HCT116 (cell line): ENCODE data around the gene CACNA1E. TPM values are rescaled to one million over a fixed set of nuclear protein-coding genes. Genes with fewer than 3 reads are reported as not detected.

ENCODE experiments used
- ATAC-seq: fragments of 200-7000 bp; cut with Tn5 transposase; 2 replicates; pipeline ENCODE4 v1.9.1; 2020; ENCODE audit warnings: mild to moderate bottlenecking, moderate library complexity
- BruUV-seq: library from RNA; stranded (reverse); fragments of 400-500 nt; replicated peaks from 2 replicates; lab custom pipeline; 2021; lab: Mats Ljungman, UMichigan
- CTCF ChIA-PET: fragments of 300-600 bp; sonication (Branson Sonifier 250); formaldehyde crosslinking; loops from one replicate; lab custom pipeline; 2021; ENCODE audit warnings: antibody characterized with exemption; lab: Charles Lee
- POLR2A ChIA-PET: fragments of 300-600, 350-600 bp; sonication (Branson Sonifier 250); formaldehyde crosslinking; loops from one replicate; lab custom pipeline; 2021; ENCODE audit warnings: antibody characterized with exemption; lab: Charles Lee
- RAD21 ChIA-PET, 2 experiments: fragments of 300-600 bp; sonication (Branson Sonifier 250); formaldehyde crosslinking; loops; one replicate each; lab custom pipeline; 2023; ENCODE audit warnings: low total read pairs in 2 of 2; ENCODE audit not compliant: uncharacterized antibody in 2 of 2, unreplicated experiment in 2 of 2, low non-redundant PET in 1 of 2; lab: Charles Lee
- DNase-seq: peaks from one replicate; pipeline ENCODE4 v3.0.0-alpha.2; 2010; ENCODE audit warnings: low read depth, low spot score
- H2AFZ ChIP-seq: fragments of 200-600 bp; shearing (Covaris generic), sonication (generic); 2 replicates; pipeline ENCODE4 v1.6.1; 2017; ENCODE audit warnings: low read depth, mixed run types, mixed read lengths, antibody characterized with exemption, low read length; ENCODE audit not compliant: poor library complexity, severe bottlenecking
- H3K27ac ChIP-seq: 2 replicates; pipeline ENCODE4 v1.5.1; 2012; ENCODE audit warnings: low read depth, low read length
- H3K27me3 ChIP-seq: fragments of 200-600 bp; sonication (generic); 2 replicates; pipeline ENCODE4 v1.6.1; 2016; ENCODE audit warnings: mixed run types, low read length, mixed read lengths; ENCODE audit not compliant: insufficient read depth
- H3K36me3 ChIP-seq, 2 experiments: fragments of 200-500 bp in 1 of 2; fragments of 200-600 bp in 1 of 2; sonication (Bioruptor generic) in 1 of 2; sonication (generic) in 1 of 2; 2 replicates each; pipeline versions ENCODE4 v1.5.1 to v1.6.1; 2014 to 2016; ENCODE audit warnings: low read length in 2 of 2, inconsistent platforms in 1 of 2, mixed read lengths in 1 of 2, mixed run types in 1 of 2; ENCODE audit not compliant: insufficient read depth in 2 of 2, control insufficient read depth in 1 of 2
- H3K4me1 ChIP-seq, 2 experiments: fragments of 200-600 bp in 1 of 2; sonication (generic) in 1 of 2; 2 replicates each; pipeline versions ENCODE4 v1.5.1 to v1.6.1; 2012 to 2017; ENCODE audit warnings: low read length in 2 of 2, inconsistent platforms in 1 of 2, mild to moderate bottlenecking in 1 of 2, mixed read lengths in 1 of 2, mixed run types in 1 of 2, moderate library complexity in 1 of 2; ENCODE audit not compliant: insufficient read depth in 2 of 2, control insufficient read depth in 1 of 2
- H3K4me2 ChIP-seq: fragments of 200-600 bp; sonication (generic); 2 replicates; pipeline ENCODE4 v1.6.1; 2017; ENCODE audit warnings: mixed run types, low read length, mixed read lengths
- H3K4me3 ChIP-seq, 2 experiments: fragments of 200-600 bp in 1 of 2; sonication (generic) in 1 of 2; replicated peaks in 1 of 2; 2 replicates each; pipeline ENCODE4 v1.5.1; 2011 to 2016; ENCODE audit warnings: low read length in 2 of 2, control low read depth in 1 of 2, low read depth in 1 of 2, mild to moderate bottlenecking in 1 of 2, mixed read lengths in 1 of 2, mixed run types in 1 of 2
- H3K79me2 ChIP-seq: fragments of 200-600 bp; sonication (generic); 2 replicates; pipeline ENCODE4 v1.6.1; 2017; ENCODE audit warnings: mild to moderate bottlenecking, mixed run types, low read length, moderate library complexity, mixed read lengths; ENCODE audit not compliant: insufficient read depth
- H3K9ac ChIP-seq: fragments of 200-600 bp; sonication (generic); 2 replicates; pipeline ENCODE4 v1.6.1; 2016; ENCODE audit warnings: low read length, mixed read lengths
- H3K9me2 ChIP-seq: fragments of 200-600 bp; sonication (generic), shearing (Covaris generic); 2 replicates; pipeline ENCODE4 v1.6.1; 2017; ENCODE audit warnings: mixed run types, mild to moderate bottlenecking, moderate library complexity; ENCODE audit not compliant: insufficient read depth
- H3K9me3 ChIP-seq, 2 experiments: fragments of 200-500 bp in 1 of 2; fragments of 200-600 bp in 1 of 2; sonication (Bioruptor generic) in 1 of 2; sonication (generic) in 1 of 2; 2 replicates each; pipeline ENCODE4 v1.6.1; 2014 to 2017; ENCODE audit warnings: low read length in 2 of 2, mixed read lengths in 2 of 2, inconsistent platforms in 1 of 2, low read depth in 1 of 2, mild to moderate bottlenecking in 1 of 2, mixed run types in 1 of 2, moderate library complexity in 1 of 2; ENCODE audit not compliant: control insufficient read depth in 1 of 2, insufficient read depth in 1 of 2
- H4K20me1 ChIP-seq: fragments of 200-600 bp; sonication (generic), shearing (Covaris generic); 2 replicates; pipeline ENCODE4 v1.6.1; 2017; ENCODE audit warnings: mixed run types, mild to moderate bottlenecking, moderate library complexity; ENCODE audit not compliant: insufficient read depth
- CTCF ChIP-seq, 3 experiments: fragments of 200-600 bp in 1 of 3; sonication (generic) in 1 of 3; IDR thresholded peaks in 2 of 3; conservative IDR thresholded peaks in 1 of 3; 2 replicates each; pipeline ENCODE4 v1.5.1; 2012 to 2017; ENCODE audit warnings: low read depth in 2 of 3, low read length in 2 of 3, antibody characterized with exemption in 1 of 3, borderline replicate concordance in 1 of 3, control low read depth in 1 of 3, mild to moderate bottlenecking in 1 of 3, mixed read lengths in 1 of 3, mixed run types in 1 of 3, moderate library complexity in 1 of 3; ENCODE audit not compliant: insufficient read depth in 1 of 3
- EZH2phosphoT487 ChIP-seq: fragments of 200-600 bp; IDR thresholded peaks from 2 replicates; pipeline ENCODE4 v1.6.1; 2018; ENCODE audit warnings: antibody characterized with exemption, borderline replicate concordance
- JUND ChIP-seq: IDR thresholded peaks from 2 replicates; pipeline ENCODE4 v1.6.1; 2012
- POLR2A ChIP-seq: IDR thresholded peaks from 2 replicates; pipeline ENCODE4 v1.7.0; 2011; ENCODE audit warnings: borderline replicate concordance; ENCODE audit not compliant: insufficient read depth, insufficient read length; ENCODE audit errors: extremely low read depth
- SP1 ChIP-seq: IDR thresholded peaks from 2 replicates; pipeline ENCODE4 v1.6.1; 2012; ENCODE audit warnings: low read depth
- TCF7L2 ChIP-seq: IDR thresholded peaks from 2 replicates; pipeline ENCODE4 v1.7.0; 2011; ENCODE audit warnings: borderline replicate concordance, inconsistent platforms; ENCODE audit not compliant: insufficient read depth, insufficient read length; ENCODE audit errors: extremely low read depth
- ZBTB33 ChIP-seq: IDR thresholded peaks from 2 replicates; pipeline ENCODE4 v1.6.1; 2011; ENCODE audit warnings: mild to moderate bottlenecking, low read length, moderate library complexity; ENCODE audit not compliant: insufficient replicate concordance; ENCODE audit errors: extremely low read depth
- ZFX ChIP-seq: fragments of 450-650 bp; IDR thresholded peaks from 2 replicates; pipeline ENCODE4 v1.6.1; 2017
- ZNF274 ChIP-seq: fragments of 200-500 bp; sonication (Bioruptor generic); IDR thresholded peaks from 2 replicates; pipeline ENCODE4 v1.6.1; 2014; ENCODE audit warnings: mild to moderate bottlenecking, low read depth, low read length, inconsistent platforms
- intact Hi-C: fragments of 100-400 bp; cut with micrococcal nuclease; formaldehyde crosslinking; loops from 2 replicates; pipeline ENCODE4 v1.10.0; 2022
- total RNA-seq: library from RNA; stranded (reverse); gene quantifications from one replicate; pipeline ENCODE4 v1.2.1, GENCODE V29; 2021; ENCODE audit not compliant: unreplicated experiment

Gene CACNA1E
- total RNA-seq, 1 experiment from 2014 or later = 0.02 TPM

- no peak for TF ChIP-seq ZFX
- TF ChIP-seq CTCF (IDR thresholded peaks at IDR 0.05 in 2 of 3, conservative IDR thresholded peaks at IDR 0.05 in 1 of 3; ENCODE audit: borderline replicate concordance in 1 of 3, insufficient read depth in 1 of 3, low read depth in 2 of 3, low read length in 2 of 3) = no peak
- no peak for TF ChIP-seq JUND
- no peak for TF ChIP-seq EZH2phosphoT487
- TF ChIP-seq ZBTB33 = no peak
- no peak for TF ChIP-seq TCF7L2
- TF ChIP-seq SP1 = no peak
- no peak for TF ChIP-seq ZNF274
- TF ChIP-seq POLR2A = no peak
- CTCF ChIA-PET = interaction anchor here (0.6 to 1.3 kb wide), 2 partner anchors 254 to 444 kb away, joined by 3 to 4 read pairs; no protein-coding TSS in a partner anchor
- peaks cover 79% of the 10 kb centered on the region for H3K27me3 ChIP-seq
- no TSS peak for BruUV-seq
- ATAC-seq (no peak), DNase-seq (no peak)
- H3K36me3 ChIP-seq = no peaks in the 10 kb centered on the region
- H3K79me2 ChIP-seq = no peaks in the 10 kb centered on the region
- no peaks in the 10 kb centered on the region for H3K9me2 ChIP-seq
- no peaks in the 10 kb centered on the region for H4K20me1 ChIP-seq
- H3K9ac ChIP-seq = no peak overlapping the region
- intact Hi-C loops = no loop called here
- H3K9me3 ChIP-seq = no peaks in the 10 kb centered on the region
- RAD21 ChIA-PET = no interaction called here
- POLR2A ChIA-PET = no interaction called here
- H3K4me1 ChIP-seq = no peaks in the 10 kb centered on the region
- H2AFZ ChIP-seq = no peak overlapping the region
- no peak overlapping the region for H3K27ac ChIP-seq
- no peak overlapping the region for H3K4me2 ChIP-seq
- H3K4me3 ChIP-seq = no peak overlapping the region
Measured at GRCh38 chr1:181493166-181493565, 9.8 kb downstream of the CACNA1E start.
